WTC11 (cell line): Measurements from ENCODE around the gene ACTA2.

Experiments used
- CTCF ChIP-seq: fragments of 200-600 bp; IDR thresholded peaks from 2 replicates; pipeline ENCODE4 v1.8.0; 2022; ENCODE audit warnings: antibody characterized with exemption
- ERG ChIP-seq: fragments of 250-450 bp; sonication (Bioruptor Pico); IDR thresholded peaks from 2 replicates; pipeline ENCODE4 v1.8.0; 2021; ENCODE audit warnings: mild to moderate bottlenecking
- MYBL2 ChIP-seq: sonication (generic); formaldehyde crosslinking; IDR thresholded peaks from 2 replicates; pipeline ENCODE4 v1.8.1; 2023; ENCODE audit warnings: mild to moderate bottlenecking, moderate library complexity, missing genetic modification reagents
- TCF7 ChIP-seq: sonication (generic); formaldehyde crosslinking; IDR thresholded peaks from 2 replicates; pipeline ENCODE4 v1.8.0; 2022; ENCODE audit warnings: mild to moderate bottlenecking, low read depth, missing genetic modification reagents, moderate library complexity
- USF1 ChIP-seq: sonication (generic); formaldehyde crosslinking; IDR thresholded peaks from 2 replicates; pipeline ENCODE4 v1.8.0; 2022; ENCODE audit warnings: mild to moderate bottlenecking, missing genetic modification reagents
- USF2 ChIP-seq: sonication (generic); formaldehyde crosslinking; IDR thresholded peaks from 2 replicates; pipeline ENCODE4 v1.8.1; 2023; ENCODE audit warnings: mild to moderate bottlenecking, missing genetic modification reagents, moderate library complexity
- ZNF317 ChIP-seq: sonication (generic); formaldehyde crosslinking; IDR thresholded peaks from 2 replicates; pipeline ENCODE4 v1.8.1; 2023; ENCODE audit warnings: low read depth, mild to moderate bottlenecking, moderate library complexity, missing genetic modification reagents, borderline replicate concordance
- ZNF425 ChIP-seq: fragments of 250-450 bp; sonication (Bioruptor Pico); conservative IDR thresholded peaks from 2 replicates; pipeline ENCODE4 v1.9.0; 2021; ENCODE audit warnings: mild to moderate bottlenecking

GRCh38 chr10:88966797-88967196 is 14.2 kb upstream of the ACTA2 start:
- TF ChIP-seq ZNF425 (CRISPR knock-in tag) (no peak), USF2 (CRISPR knock-in tag) (no peak), TCF7 (CRISPR knock-in tag) (no peak), MYBL2 (CRISPR knock-in tag) (no peak), ERG (no peak), CTCF (no peak), USF1 (CRISPR knock-in tag) (no peak), ZNF317 (CRISPR knock-in tag) (no peak)
